Measurements from ENCODE around the gene SLC16A11. TPM values are rescaled to one million over a fixed set of nuclear protein-coding genes. Genes with fewer than 3 reads are reported as not detected.

Gene SLC16A11
- total and polyA plus RNA-seq, 10 of the 15 experiments (the other 5 are each of a cell fraction or from before 2014, with no cell fraction given) = 0.11 to 2.7 (median 0.84) TPM

- TF ChIP-seq SKIL (IDR thresholded peaks at IDR 0.05; ENCODE audit: low read depth, poor library complexity, severe bottlenecking) = no peak
- peak; percentile 96 for TF ChIP-seq POLR2AphosphoS2 (IDR thresholded peaks at IDR 0.05; ENCODE audit: low read depth, low read length)
- no peak for TF ChIP-seq ZNF207 (IDR thresholded peaks at IDR 0.05; ENCODE audit: borderline replicate concordance)
- TF ChIP-seq RUNX3 (IDR thresholded peaks at IDR 0.05; ENCODE audit: low read length) = no peak
- no peak for TF ChIP-seq RAD21 (IDR thresholded peaks at IDR 0.05; ENCODE audit: insufficient read depth, low read depth, low read length)
- TF ChIP-seq NFIC (IDR thresholded peaks at IDR 0.05; ENCODE audit: low read depth, low read length) = no peak
- TF ChIP-seq TBL1XR1 (IDR thresholded peaks at IDR 0.05; ENCODE audit: low read depth, low read length) = no peak
- no peak for TF ChIP-seq BCL11A (IDR thresholded peaks at IDR 0.05; ENCODE audit: low read depth, low read length)
- TF ChIP-seq SP1 (IDR thresholded peaks at IDR 0.05; ENCODE audit: low read depth, low read length) = peak; percentile 49
- TF ChIP-seq E2F8 (IDR thresholded peaks at IDR 0.05; ENCODE audit: low read depth, partially characterized antibody) = no peak
- no peak for TF ChIP-seq CBX5 (IDR thresholded peaks at IDR 0.05; ENCODE audit: low read depth)
- no peak for TF ChIP-seq ZNF622 (IDR thresholded peaks at IDR 0.05)
- no peak; the same call in 1 of the 2 replicates for TF ChIP-seq HCFC1 (IDR thresholded peaks at IDR 0.05; ENCODE audit: low read length)
- TF ChIP-seq PRDM15 (CRISPR knock-in tag; IDR thresholded peaks at IDR 0.05) = no peak
- TF ChIP-seq ZNF217 (IDR thresholded peaks at IDR 0.05) = no peak
- no peak for TF ChIP-seq ELK1 (IDR thresholded peaks at IDR 0.05; ENCODE audit: low read depth, low read length)
- no peak; the same call in 1 of the 2 replicates for TF ChIP-seq YY1 (IDR thresholded peaks at IDR 0.05; ENCODE audit: low read depth, low read length)
- no peak for TF ChIP-seq ASH2L (IDR thresholded peaks at IDR 0.05; ENCODE audit: borderline replicate concordance, low read depth)
- no peak for TF ChIP-seq FOXK2 (IDR thresholded peaks at IDR 0.05)
These were observed 8.1 kb downstream of the SLC16A11 start, which contains the start of gene SLC16A13 (continued) for GRCh38 chr17:7035591-7036368.

Measured in GM12878 (cell line).